Hepatocyte (in vitro differentiated cells): ENCODE measurements around the gene TOMM7.

Source experiments
- EZH2 ChIP-seq: fragments of 200-600 bp; sonication (generic); IDR thresholded peaks from 2 replicates; pipeline ENCODE4 v1.6.1; 2016; ENCODE audit warnings: antibody characterized with exemption, mild to moderate bottlenecking, borderline replicate concordance
- EZH2phosphoT487 ChIP-seq: fragments of 200-600 bp; sonication (generic); IDR thresholded peaks from one replicate; pipeline ENCODE4 v1.6.1; 2018; ENCODE audit warnings: antibody characterized with exemption, mild to moderate bottlenecking, low read depth, moderate library complexity; ENCODE audit not compliant: unreplicated experiment, severe bottlenecking
- TF ChIP-seq, protein P1 (sequence below): fragments of 200-600 bp; sonication (generic); IDR thresholded peaks from 2 replicates; pipeline ENCODE4 v1.5.1; 2016; ENCODE audit warnings: antibody characterized with exemption, mild to moderate bottlenecking; ENCODE audit not compliant: poor library complexity

DNA sequence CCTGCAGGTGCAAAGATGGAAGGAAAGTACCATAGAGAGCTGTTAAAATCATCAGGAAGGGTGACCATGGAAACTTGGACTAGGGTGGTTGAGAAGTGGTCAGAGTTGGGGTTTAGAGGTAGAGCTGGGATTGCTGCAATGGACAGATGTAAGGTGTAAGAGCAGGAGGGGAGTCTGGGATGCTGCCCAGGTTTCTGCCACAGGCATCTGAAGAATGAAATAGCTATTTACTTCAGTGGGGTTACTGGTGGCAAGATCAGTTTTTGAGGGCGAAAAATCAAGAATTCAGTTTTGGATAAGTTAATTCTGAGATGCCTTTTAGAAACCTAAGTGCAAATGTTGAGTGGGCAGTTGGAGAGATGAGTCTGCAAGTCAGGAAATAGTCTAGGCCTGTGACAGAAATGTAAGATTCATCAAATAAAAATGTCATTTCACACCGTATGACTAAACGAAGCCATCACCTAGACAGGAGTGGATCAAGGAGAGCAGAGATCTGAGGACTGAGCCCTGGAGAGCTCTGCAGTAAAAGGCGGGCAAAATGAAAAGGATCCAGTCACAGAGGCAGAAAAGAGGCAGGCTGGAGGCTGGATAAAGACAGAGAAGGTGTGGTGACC lies 22.7 kb upstream of the TOMM7 start:
- TF ChIP-seq EZH2, result no peak
- no peak for TF ChIP-seq EZH2phosphoT487
- TF ChIP-seq, protein P1, sequence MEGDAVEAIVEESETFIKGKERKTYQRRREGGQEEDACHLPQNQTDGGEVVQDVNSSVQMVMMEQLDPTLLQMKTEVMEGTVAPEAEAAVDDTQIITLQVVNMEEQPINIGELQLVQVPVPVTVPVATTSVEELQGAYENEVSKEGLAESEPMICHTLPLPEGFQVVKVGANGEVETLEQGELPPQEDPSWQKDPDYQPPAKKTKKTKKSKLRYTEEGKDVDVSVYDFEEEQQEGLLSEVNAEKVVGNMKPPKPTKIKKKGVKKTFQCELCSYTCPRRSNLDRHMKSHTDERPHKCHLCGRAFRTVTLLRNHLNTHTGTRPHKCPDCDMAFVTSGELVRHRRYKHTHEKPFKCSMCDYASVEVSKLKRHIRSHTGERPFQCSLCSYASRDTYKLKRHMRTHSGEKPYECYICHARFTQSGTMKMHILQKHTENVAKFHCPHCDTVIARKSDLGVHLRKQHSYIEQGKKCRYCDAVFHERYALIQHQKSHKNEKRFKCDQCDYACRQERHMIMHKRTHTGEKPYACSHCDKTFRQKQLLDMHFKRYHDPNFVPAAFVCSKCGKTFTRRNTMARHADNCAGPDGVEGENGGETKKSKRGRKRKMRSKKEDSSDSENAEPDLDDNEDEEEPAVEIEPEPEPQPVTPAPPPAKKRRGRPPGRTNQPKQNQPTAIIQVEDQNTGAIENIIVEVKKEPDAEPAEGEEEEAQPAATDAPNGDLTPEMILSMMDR, result no peak
